Measurements from ENCODE around the gene PLEKHG5.

PLEKHG5 gene

GRCh38 chr1:6509919-6510291 is 18.4 kb upstream of the PLEKHG5 start:
- peak in 1 of 2 experiments; percentile 29 for DNase-seq

DNA sequence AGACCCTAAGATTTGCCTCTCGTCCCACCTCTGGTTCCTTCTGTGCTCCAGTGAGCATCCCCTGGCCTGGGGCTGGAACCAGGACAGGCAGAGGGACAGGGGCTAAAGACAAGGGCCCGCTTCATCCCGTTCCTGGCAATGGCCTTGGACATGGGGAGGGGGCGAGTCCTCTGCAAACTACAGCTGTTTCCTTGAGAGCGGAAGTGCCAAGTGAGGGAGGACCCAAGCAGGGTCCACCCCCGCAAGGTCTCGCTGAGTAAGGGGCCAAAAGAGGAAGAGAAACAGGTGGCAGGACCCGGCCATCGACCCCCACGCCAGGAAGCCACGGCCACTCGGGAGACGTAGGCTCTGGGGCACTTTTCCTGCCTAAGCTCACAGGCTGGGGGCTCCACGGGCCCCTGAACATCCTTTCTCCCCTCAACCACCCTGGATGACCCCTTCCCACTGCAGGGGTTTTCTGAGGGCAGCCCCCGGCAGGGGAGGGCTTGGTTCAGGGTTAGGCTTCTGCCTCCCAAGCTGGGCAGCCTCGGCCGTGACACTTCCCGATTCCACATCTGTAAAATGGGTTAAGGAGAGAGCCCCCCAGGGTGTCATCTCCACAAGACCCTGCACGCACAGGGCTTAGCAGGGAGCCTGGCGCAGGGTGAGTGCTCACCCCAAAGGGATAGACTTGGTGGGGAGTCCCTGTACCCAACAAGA is 17.9 kb upstream of the PLEKHG5 start:
- no peak for DNase-seq

DNA sequence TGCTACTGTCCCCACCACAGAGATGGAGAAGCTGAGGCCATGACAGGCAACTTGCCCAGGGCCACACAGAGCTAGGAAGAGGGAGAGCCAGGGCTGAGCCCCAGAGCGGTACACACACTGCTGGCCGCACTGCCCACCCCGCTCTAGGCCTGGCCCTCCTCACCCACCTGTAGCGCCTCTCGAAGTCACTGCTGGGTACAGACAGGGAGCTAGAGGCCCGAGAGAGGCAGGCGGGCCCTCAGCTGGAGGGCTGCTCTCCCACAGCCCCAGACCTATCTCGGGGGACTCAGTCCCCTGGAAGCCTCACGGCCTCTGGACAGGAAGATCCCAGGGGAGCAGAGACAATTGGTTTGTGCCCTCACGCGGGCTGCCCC is 17.3 kb upstream of the PLEKHG5 start:
- no peak for DNase-seq

DNA sequence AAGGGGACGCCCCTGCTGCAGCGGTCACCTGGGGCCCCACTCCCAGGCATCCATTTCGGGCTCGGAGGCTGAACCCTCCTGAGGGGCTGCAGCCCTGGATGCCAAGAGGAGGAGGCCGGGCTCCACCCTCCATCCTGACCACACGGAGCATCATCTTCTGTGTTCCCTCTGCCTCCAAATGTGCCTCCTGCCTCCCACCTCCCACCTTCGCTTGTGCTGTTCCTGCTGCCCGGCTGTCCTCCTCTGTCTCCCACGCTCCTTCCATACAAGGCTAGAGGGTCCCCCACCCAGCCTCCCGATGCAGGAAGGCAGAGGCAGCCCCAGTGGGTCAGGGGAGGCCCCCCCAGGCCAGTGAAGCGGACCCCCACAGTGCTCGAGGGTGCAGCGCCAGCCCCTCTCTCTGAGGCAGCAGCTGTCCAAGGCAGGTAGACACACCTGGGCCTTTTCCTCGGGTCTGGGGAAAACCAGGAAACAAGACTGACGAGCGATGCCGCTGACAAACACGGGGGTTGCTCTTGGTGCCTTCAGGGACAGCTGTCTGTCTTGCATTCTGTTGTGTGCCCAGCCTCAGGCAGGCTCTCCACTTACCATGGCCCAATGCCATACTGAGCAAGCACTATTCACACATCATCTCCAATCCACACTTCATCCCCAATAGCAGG is 16.8 kb upstream of the PLEKHG5 start:
- peak in 1 of 2 experiments; percentile 14 for DNase-seq

DNA sequence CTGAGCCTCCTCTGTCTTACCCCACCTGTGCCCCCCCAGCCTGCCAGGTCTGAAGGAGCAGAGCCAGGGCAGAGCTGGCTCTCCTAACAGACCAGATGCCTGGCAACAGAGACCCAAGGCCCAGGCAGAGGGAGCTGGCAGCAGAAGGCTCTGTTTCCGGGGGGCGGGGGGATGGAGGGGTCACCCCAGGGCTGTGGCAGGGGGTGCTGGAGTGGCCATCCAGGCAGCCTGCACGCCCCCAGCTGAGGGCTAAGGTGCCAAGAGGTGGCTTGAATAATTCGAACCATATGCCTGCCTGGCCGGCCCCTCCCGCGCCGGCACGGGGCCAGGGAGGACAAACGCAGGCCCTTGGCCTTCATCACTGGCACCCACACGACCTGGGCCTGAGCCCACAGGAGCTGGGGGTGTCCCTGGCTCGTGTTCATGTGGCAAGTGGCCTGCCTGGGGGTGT is 16.0 kb upstream of the PLEKHG5 start:
- DNase-seq: no peak

DNA sequence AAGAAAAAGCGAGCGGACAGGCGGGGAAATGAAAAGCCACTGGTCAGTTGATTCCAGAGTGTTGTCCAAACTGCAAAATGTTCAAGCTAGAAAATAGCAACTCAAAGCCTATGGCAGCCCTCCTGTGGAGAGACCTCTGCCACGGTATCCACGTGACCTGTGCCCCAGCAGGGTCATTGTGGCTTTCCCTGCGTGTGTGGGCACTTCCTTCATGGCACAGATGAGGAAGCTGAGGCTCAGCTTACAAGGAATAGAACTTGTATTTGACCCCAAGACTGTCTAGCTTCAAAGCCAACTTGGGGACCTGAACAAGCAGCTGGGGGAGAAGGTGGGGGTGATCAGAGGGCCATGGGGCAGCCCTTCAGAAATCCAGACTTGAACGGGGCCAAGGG is 15.6 kb upstream of the PLEKHG5 start:
- no peak for DNase-seq

DNA sequence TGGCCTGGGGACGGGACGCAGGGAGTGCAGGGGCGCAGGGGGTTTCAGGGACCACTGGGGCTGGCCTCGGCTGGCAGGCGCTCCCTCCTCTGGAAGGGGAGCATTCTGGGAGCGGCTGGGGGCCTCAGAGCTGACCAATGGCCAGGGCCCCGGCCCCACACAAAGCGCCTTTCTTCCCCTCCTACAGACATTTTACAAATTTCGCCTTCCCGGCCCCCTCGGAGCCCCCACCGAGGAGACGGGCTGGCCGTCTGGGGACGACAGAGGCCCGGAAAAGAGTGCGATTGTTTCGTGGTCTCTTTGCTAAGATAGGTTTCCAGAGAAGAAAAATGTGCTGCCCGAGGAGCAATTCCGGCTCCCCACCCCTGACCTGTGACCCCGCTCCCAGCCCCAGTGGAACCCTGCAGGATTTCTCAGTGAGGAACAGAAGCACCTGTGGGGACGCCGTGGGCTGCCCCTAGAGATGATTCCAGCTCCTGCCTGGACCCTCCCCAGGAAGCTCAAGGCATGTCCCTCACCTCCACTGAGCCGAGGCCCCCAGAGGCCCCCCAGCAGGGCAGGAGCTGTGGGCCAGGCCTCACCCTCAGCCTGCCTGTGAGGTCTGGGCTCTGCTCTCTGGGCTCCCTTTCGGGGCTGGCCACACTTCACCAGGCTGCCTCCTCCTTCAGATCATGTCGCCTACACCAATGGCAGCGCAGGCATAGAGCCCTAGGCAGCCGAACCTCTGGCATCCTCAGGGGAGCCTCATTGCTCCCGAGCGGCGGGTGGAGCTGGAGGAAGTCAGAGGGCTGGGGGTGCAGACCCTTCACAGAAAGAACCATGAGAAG is 15.0 kb upstream of the PLEKHG5 start:
- no peak for DNase-seq

GRCh38 chr1:6505367-6506209 is 14.1 kb upstream of the PLEKHG5 start:
- DNase-seq: no peak

DNA sequence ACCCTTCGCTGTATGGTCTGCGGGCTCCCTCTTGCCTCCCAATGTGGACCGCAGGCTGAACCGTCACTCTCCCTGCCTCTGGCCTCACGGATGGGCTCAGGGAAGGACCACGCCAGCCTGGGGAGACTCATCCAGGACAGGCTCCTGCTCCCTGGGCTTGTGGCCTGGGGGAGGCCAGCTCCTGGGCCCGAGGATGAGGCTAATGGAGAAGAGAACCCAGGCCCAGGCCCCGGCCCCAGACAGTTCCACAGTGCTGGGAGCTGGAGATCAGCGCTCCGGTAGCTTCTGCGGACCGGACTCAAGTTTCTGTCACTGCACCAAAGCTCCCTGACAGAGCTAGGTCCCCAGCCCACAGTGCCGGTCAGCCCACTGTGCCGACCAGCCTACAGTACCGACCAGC is 13.4 kb upstream of the PLEKHG5 start:
- no peak for DNase-seq

DNA sequence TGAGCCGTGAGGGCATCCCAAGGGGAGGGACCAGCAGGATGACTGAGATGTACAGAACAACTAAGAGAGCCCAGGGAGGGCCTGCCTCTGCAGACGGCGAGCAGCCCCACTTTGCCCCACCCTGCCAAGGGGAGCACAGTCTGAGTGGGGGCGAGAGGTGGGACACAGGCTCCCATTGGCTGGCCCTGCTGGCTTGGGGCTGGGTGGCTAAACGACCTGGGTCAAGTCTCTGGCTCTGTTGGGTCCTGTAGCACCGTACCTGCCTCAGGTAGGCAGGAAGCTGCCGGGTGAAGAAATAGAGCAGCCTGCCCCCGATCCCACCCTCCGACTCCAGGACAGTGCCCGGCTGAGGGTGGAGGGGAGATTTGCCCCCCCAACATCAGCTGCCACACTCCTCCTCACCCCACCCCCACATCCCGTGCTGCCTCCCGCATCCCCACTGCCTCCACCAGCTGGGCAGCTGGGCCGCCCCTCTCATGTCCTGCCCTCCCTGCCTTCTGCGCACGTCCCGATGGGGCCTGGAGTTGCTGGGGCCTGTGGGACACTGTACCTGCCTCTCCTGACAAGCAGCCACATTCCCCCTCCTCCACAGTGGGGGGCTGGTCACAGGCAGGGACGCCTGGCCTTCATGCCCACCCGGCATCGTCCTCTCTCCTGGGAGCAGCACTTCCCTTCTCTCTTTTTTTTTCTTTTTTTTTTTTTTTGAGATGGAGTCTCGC is 12.6 kb upstream of the PLEKHG5 start:
- DNase-seq: peak in 1 of 2 experiments; percentile 42

GRCh38 chr1:6502000-6502891 is 10.8 kb upstream of the PLEKHG5 start:
- DNase-seq: no peak

DNA sequence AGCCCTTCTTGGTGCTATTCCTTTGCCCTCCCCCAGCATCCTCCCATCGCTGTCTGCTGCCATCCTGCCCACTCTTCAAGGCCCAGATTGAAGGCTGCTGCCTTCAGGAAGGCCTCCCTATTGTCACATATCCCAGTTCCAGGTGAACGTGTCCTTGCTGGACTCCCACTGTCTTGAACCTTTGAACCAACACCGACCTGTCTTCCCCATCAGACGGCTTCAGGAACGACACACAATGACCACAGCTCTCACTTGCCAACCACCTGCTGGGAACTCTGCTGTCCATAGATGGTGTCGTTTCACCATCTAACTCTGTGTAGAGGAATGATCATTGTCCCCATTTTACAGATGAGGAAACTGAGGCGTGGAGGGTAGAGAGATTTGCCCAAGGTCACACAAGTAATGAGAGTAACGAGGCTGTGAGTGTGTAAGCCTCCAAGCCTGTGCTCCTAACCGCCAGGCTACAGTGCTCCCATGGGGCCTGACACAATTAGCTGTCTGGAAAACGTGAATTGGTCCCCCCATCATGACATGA is 9.9 kb upstream of the PLEKHG5 start:
- no peak for DNase-seq

DNA sequence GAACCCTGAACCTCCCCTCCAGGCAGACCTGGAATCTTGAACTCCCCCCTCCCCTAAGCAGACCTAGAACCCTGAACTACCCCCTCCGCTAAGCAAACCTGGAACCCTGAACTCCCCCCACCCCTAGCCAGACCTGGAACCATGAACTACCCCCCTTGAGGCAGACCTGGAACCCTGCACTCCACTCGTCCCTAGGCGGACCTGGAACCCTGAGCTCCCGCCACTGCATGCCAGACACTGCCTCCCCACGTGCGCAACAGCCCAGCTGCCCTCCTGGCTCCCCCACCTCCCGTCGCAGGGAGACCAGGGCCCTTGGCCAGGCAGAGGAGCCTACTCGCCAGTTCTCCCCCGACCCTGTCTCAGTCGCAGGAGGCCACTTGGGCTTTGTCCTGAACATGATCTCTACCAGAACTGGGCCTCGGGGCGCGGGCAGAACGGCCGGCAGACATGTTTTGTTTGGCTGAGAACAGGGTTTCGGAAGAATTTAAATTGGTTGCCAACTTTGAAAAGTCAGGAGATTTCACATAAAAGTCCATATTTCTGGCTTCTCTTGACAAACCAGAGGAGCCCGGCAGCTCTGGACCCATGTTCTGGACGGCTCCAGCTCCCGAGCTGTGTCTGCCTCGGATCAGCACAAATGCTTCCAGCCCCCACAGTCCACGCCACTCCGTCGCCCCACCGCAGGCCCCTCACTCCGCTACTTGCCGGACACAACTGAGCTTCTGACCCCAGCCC is 9.2 kb upstream of the PLEKHG5 start:
- DNase-seq: no peak

GRCh38 chr1:6499296-6499695 is 7.8 kb upstream of the PLEKHG5 start:
- DNase-seq: no peak

DNA sequence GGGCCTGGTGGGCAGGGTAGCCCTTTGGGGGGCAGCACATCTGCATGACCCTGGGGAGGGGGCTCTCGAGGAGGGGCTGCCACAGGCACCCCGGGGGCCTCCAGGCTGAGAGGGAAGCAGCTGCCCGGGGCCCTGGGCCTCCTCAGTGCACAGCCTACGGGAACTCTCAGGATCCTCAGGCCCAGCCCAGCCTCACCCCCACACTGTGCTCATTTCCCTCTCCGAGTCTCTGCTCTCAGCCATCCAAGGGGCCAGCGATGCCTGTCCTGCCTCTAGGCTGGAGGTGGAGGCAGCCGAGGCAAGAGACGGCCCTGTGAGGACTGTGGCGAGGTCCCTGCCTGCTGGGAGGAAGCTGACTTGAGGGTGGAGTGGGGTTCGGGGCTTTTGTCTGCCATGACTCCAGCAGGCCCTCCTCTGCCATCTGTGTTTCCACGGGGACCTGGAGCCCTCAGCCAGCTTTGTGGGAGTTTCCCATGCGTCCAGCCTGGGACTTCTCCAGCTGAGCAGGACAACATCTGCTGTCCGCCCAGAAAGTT is 7.2 kb upstream of the PLEKHG5 start:
- peak in 1 of 2 experiments; percentile 43 for DNase-seq

GRCh38 chr1:6497867-6498575 is 6.6 kb upstream of the PLEKHG5 start:
- DNase-seq: no peak

DNA sequence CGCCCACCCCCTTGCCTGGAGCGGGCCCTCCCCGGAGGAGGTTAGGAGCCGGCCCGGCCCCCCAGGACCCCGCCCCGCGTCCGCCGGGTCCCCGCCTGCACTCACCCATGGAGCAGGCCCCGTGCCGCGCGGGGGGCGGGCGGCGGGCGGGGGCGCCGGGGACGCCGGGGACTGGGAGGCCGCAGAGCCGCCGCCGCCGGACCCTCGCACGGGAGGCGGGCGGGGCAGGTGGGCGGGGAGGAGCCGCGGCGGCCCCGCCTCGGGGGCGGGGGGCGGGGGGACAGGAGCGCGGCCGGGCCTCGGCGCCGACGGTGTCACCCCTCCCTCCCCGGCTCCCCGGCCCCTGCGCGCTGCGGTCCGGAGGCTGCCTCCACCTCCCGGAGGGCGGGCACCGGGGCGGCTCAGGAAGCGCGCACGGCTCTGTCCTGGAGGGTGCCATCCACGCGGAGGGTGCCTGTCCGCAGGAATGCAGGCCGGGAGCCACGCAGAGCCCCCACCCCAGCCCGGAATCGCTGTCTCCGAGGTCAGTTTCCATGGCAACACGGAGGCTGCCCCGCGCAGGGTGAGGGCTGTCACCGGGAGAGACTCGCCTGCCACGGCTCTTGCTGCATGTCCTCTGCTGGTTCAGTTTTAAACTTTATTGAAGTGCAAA is 5.9 kb upstream of the PLEKHG5 start:
- peak; percentile 22 to 60 for DNase-seq

GRCh38 chr1:6496890-6497214 is 5.4 kb upstream of the PLEKHG5 start:
- no peak for DNase-seq

DNA sequence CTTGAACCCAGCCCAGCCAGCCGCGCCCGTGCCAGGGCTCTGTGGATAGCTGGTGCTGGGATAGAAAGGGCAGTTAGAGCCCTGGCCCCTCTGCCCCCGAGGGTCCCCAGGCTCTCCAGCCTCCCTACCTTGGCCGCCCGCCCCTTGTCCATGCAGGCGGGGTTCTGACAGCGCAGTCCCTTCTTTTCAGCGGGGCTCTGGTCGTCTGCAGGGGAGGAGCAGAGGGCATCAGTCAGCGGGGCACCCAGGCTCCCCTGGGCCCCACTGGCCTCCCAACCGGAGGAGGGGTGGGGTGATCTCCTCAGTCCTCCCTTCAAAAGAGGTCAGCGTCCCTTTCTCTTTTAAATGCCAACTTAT is 4.9 kb upstream of the PLEKHG5 start:
- DNase-seq: no peak
